HepG2 (cell line): ENCODE measurements around the gene ZNF84. TPM values are rescaled to one million over a fixed set of nuclear protein-coding genes. Genes with fewer than 3 reads are reported as not detected.
A peak's percentile ranks its signal among the peaks of the same experiment; 100 is the strongest.

Experiments
- CEBPG ChIP-seq: IDR thresholded peaks from 2 replicates; pipeline ENCODE4 v1.6.1; 2016
- FOXK2 ChIP-seq: fragments of 450-650 bp; IDR thresholded peaks from 2 replicates; pipeline ENCODE4 v1.6.1; 2016
- FOXO1 ChIP-seq: sonication (generic); formaldehyde crosslinking; IDR thresholded peaks from 2 replicates; pipeline ENCODE4 v1.4.0; 2020; ENCODE audit warnings: missing genetic modification reagents
- GATAD1 ChIP-seq: IDR thresholded peaks from 2 replicates; pipeline ENCODE4 v1.6.1; 2016; ENCODE audit warnings: missing genetic modification reagents, missing compliant biosample characterization
- GATAD2A ChIP-seq: IDR thresholded peaks from 2 replicates; pipeline ENCODE4 v1.6.1; 2016
- GPN1 ChIP-seq: sonication (generic); formaldehyde crosslinking; IDR thresholded peaks from 2 replicates; pipeline ENCODE4 v1.5.1; 2020; ENCODE audit warnings: missing genetic modification reagents, borderline replicate concordance
- HNRNPLL ChIP-seq: fragments of 200-400 bp; formaldehyde crosslinking; IDR thresholded peaks from 2 replicates; pipeline ENCODE4 v1.6.1; 2017; ENCODE audit warnings: mild to moderate bottlenecking, low read depth, low read length; ENCODE audit not compliant: poor library complexity, severe bottlenecking
- KLF11 ChIP-seq: IDR thresholded peaks from 2 replicates; pipeline ENCODE4 v1.6.1; 2016; ENCODE audit warnings: missing compliant biosample characterization
- MEIS1 ChIP-seq: sonication (generic); formaldehyde crosslinking; IDR thresholded peaks from 2 replicates; pipeline ENCODE4 v1.9.0; 2021; ENCODE audit warnings: mild to moderate bottlenecking, missing genetic modification reagents, moderate library complexity, borderline replicate concordance
- NCOA1 ChIP-seq: sonication (generic); formaldehyde crosslinking; IDR thresholded peaks from 2 replicates; pipeline ENCODE4 v1.9.0; 2021; ENCODE audit warnings: missing genetic modification reagents
- REPIN1 ChIP-seq: sonication (generic); formaldehyde crosslinking; IDR thresholded peaks from 2 replicates; pipeline ENCODE4 v1.8.0; 2022; ENCODE audit warnings: missing genetic modification reagents, low read depth, mild to moderate bottlenecking, borderline replicate concordance
- SP5 ChIP-seq: IDR thresholded peaks from 2 replicates; pipeline ENCODE4 v1.6.1; 2016; ENCODE audit warnings: low read depth, borderline replicate concordance
- STAT5B ChIP-seq: sonication (generic); formaldehyde crosslinking; IDR thresholded peaks from 2 replicates; pipeline ENCODE4 v1.4.0; 2020; ENCODE audit warnings: missing genetic modification reagents
- TEAD3 ChIP-seq: optimal IDR thresholded peaks from 2 replicates; pipeline ENCODE3; 2016; ENCODE audit warnings: borderline replicate concordance
- ZBTB7B ChIP-seq: sonication (generic); formaldehyde crosslinking; IDR thresholded peaks from 2 replicates; pipeline ENCODE4 v1.4.0; 2020; ENCODE audit warnings: missing genetic modification reagents
- ZKSCAN1 ChIP-seq: fragments of 150-350 bp; IDR thresholded peaks from 2 replicates; pipeline ENCODE4 v1.6.1; 2014; ENCODE audit warnings: low read length
- ZMYM4 ChIP-seq: sonication (generic); formaldehyde crosslinking; IDR thresholded peaks from 2 replicates; pipeline ENCODE4 v1.8.1; 2023; ENCODE audit warnings: mild to moderate bottlenecking, missing genetic modification reagents
- ZNF138 ChIP-seq: sonication (generic); formaldehyde crosslinking; IDR thresholded peaks from 2 replicates; pipeline ENCODE4 v1.5.0; 2020; ENCODE audit warnings: mild to moderate bottlenecking, low read depth, missing genetic modification reagents
- ZNF367 ChIP-seq: sonication (generic); formaldehyde crosslinking; IDR thresholded peaks from 2 replicates; pipeline ENCODE4 v1.4.0; 2020; ENCODE audit warnings: missing genetic modification reagents, borderline replicate concordance
- ZNF430 ChIP-seq: sonication (generic); formaldehyde crosslinking; IDR thresholded peaks from 2 replicates; pipeline ENCODE4 v1.9.0; 2021; ENCODE audit warnings: mild to moderate bottlenecking, missing genetic modification reagents
- ZNF790 ChIP-seq: sonication (generic); formaldehyde crosslinking; IDR thresholded peaks from 2 replicates; pipeline ENCODE4 v1.8.0; 2022; ENCODE audit warnings: missing genetic modification reagents, mild to moderate bottlenecking, borderline replicate concordance
- polyA plus RNA-seq, 8 experiments: library from polyadenylated mRNA; depleted of rRNA in 3 of 8; stranded (reverse) in 7 of 8; unstranded in 1 of 8; fragments of >200 nt; fragmentation: Illumina TruSeq in 4 of 8; extraction: Trizol in 4 of 8; gene quantifications; 2 replicates each; pipeline versions ENCODE4 v1.2.1 to v1.2.3, GENCODE V29; 2011 to 2016; ENCODE audit warnings: low read depth in 4 of 8, missing spikeins in 1 of 8, mixed read lengths in 1 of 8; ENCODE audit not compliant: insufficient read depth in 1 of 8
- total RNA-seq, 5 experiments: library from RNA; depleted of rRNA; stranded (reverse); fragments of >200 nt; fragmentation: Illumina TruSeq; extraction: Trizol; gene quantifications; 2 replicates each; pipeline ENCODE4 v1.2.3, GENCODE V29; 2016; ENCODE audit warnings: low read depth in 1 of 5
- TF ChIP-seq, protein P1 (sequence below): sonication (generic); formaldehyde crosslinking; IDR thresholded peaks from 2 replicates; pipeline ENCODE4 v1.8.1; 2023; ENCODE audit warnings: mild to moderate bottlenecking, inconsistent platforms, moderate library complexity, missing genetic modification reagents, borderline replicate concordance
- TF ChIP-seq, protein P2 (sequence below): IDR thresholded peaks from 2 replicates; pipeline ENCODE4 v1.6.1; 2018; ENCODE audit warnings: missing genetic modification reagents
- TF ChIP-seq, protein P3 (sequence below): sonication (generic); formaldehyde crosslinking; IDR thresholded peaks from 2 replicates; pipeline ENCODE4 v1.5.0; 2020; ENCODE audit warnings: missing genetic modification reagents
- TF ChIP-seq, protein P4 (sequence below): sonication (generic); formaldehyde crosslinking; conservative IDR thresholded peaks from 2 replicates; pipeline ENCODE4 v1.8.0; 2022; ENCODE audit warnings: mild to moderate bottlenecking, moderate library complexity, missing genetic modification reagents
- TF ChIP-seq, protein P5 (sequence below): sonication (generic); formaldehyde crosslinking; IDR thresholded peaks from 2 replicates; pipeline ENCODE4 v1.4.0; 2020; ENCODE audit warnings: missing genetic modification reagents, low read depth, mild to moderate bottlenecking, borderline replicate concordance

Gene ZNF84
- total and polyA plus RNA-seq, 2 of the 13 experiments (the other 11 are each of a cell fraction or from before 2014, with no cell fraction given) = 15.5 to 21.8 TPM

DNA sequence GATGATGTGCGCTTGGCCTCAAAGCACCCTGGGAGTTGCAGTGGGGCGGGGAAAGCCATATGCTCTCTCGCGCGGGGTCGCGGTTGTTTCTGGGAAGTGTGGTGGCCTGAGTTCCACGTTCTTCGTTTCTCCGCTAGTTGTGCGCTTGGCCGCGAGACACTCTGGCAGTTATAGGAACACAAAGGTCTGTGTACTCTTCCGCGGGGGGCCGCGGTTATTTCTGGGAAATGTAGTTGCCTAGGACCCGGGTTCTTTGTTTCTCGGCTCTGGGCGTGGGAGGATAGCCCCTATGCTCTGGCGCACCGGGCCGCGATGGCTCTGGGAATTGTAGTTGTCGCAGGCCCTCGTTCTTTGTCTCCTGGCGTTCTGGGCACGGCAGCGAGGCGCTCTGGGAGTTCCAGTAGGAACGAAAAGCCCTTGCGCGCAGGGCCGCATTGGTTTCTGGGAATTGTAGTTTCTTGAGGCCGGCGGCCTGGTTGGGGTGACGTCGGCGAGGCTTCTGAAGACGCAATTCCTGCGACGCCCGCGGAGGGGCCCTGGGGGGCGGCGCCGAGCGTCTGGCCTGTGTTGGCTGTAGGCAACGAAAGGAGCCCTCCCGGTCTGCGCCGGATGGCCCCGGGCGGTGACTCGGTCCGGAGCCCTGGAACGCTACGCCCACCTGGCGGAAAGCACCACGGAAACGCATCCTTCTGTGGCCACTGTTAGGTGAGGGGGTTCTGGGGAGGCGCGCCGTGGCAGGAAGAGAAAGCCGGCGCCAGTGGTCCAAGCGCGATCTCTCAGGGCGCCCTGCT is 43.3 kb downstream of the ZNF84 start, which contains the start of gene ZNF140 (continued):
- TF ChIP-seq, protein P1, sequence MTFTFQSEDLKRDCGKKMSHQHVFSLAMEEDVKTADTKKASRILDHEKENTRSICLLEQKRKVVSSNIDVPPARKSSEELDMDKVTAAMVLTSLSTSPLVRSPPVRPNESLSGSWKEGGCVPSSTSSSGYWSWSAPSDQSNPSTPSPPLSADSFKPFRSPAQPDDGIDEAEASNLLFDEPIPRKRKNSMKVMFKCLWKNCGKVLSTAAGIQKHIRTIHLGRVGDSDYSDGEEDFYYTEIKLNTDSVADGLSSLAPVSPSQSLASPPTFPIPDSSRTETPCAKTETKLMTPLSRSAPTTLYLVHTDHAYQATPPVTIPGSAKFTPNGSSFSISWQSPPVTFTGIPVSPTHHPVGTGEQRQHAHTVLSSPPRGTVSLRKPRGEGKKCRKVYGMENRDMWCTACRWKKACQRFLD (CRISPR knock-in tag) = no peak
- TF ChIP-seq REPIN1 (CRISPR knock-in tag) (no peak; the same call in 1 of the 2 replicates), ZNF430 (peak; percentile 58; the same call in 1 of the 2 replicates), ZNF138 (no peak; the same call in 1 of the 2 replicates), SP5 (CRISPR knock-in tag) (peak; percentile 25; the same call in 1 of the 2 replicates), FOXO1 (CRISPR knock-in tag) (no peak), TEAD3 (CRISPR knock-in tag) (peak; percentile 34), CEBPG (no peak), NCOA1 (CRISPR knock-in tag) (no peak), GATAD2A (no peak), MEIS1 (CRISPR knock-in tag) (peak; percentile 28), STAT5B (CRISPR knock-in tag) (0 out of 2 replicates have a peak, but pooled peaks have one; percentile 32), KLF11 (CRISPR knock-in tag) (0 out of 2 replicates have a peak, but pooled peaks have one; percentile 29), GATAD1 (CRISPR knock-in tag) (peak; percentile 86), ZBTB7B (CRISPR knock-in tag) (peak; percentile 85), ZNF790 (CRISPR knock-in tag) (no peak; the same call in 1 of the 2 replicates), FOXK2 (no peak), GPN1 (CRISPR knock-in tag) (no peak), ZMYM4 (CRISPR knock-in tag) (peak; percentile 78), ZKSCAN1 (no peak), ZNF367 (CRISPR knock-in tag) (0 out of 2 replicates have a peak, but pooled peaks have one; percentile 24), HNRNPLL (peak; percentile 72)
- TF ChIP-seq, protein P2, sequence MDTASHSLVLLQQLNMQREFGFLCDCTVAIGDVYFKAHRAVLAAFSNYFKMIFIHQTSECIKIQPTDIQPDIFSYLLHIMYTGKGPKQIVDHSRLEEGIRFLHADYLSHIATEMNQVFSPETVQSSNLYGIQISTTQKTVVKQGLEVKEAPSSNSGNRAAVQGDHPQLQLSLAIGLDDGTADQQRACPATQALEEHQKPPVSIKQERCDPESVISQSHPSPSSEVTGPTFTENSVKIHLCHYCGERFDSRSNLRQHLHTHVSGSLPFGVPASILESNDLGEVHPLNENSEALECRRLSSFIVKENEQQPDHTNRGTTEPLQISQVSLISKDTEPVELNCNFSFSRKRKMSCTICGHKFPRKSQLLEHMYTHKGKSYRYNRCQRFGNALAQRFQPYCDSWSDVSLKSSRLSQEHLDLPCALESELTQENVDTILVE (CRISPR knock-in tag) = peak; percentile 78
- TF ChIP-seq, protein P3, sequence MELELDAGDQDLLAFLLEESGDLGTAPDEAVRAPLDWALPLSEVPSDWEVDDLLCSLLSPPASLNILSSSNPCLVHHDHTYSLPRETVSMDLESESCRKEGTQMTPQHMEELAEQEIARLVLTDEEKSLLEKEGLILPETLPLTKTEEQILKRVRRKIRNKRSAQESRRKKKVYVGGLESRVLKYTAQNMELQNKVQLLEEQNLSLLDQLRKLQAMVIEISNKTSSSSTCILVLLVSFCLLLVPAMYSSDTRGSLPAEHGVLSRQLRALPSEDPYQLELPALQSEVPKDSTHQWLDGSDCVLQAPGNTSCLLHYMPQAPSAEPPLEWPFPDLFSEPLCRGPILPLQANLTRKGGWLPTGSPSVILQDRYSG (CRISPR knock-in tag) = peak; percentile 67; the same call in 1 of the 2 replicates
- TF ChIP-seq, protein P4, sequence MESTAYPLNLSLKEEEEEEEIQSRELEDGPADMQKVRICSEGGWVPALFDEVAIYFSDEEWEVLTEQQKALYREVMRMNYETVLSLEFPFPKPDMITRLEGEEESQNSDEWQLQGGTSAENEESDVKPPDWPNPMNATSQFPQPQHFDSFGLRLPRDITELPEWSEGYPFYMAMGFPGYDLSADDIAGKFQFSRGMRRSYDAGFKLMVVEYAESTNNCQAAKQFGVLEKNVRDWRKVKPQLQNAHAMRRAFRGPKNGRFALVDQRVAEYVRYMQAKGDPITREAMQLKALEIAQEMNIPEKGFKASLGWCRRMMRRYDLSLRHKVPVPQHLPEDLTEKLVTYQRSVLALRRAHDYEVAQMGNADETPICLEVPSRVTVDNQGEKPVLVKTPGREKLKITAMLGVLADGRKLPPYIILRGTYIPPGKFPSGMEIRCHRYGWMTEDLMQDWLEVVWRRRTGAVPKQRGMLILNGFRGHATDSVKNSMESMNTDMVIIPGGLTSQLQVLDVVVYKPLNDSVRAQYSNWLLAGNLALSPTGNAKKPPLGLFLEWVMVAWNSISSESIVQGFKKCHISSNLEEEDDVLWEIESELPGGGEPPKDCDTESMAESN = no peak; the same call in 1 of the 2 replicates
- TF ChIP-seq, protein P5, sequence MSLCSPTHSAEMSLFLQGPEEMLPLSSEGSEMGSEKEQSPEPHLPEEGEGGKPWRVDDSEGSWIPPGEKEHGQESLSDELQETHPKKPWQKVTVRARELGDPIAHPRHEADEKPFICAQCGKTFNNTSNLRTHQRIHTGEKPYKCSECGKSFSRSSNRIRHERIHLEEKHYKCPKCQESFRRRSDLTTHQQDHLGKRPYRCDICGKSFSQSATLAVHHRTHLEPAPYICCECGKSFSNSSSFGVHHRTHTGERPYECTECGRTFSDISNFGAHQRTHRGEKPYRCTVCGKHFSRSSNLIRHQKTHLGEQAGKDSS = peak; percentile 52; the same call in 1 of the 2 replicates
